A549 (cell line): ENCODE data around the gene CHIA. TPM values are rescaled to one million over a fixed set of nuclear protein-coding genes. Genes with fewer than 3 reads are reported as not detected.

Experiments
- ATAC-seq, 2 experiments: fragments of 200-7000 bp in 1 of 2; fragments of >200 bp in 1 of 2; cut with Nextera tagmentation in 1 of 2; cut with Tn5 transposase in 1 of 2; 3 replicates each; pipeline versions ENCODE4 v1.8.0 to v1.9.1; 2018 to 2020; ENCODE audit warnings: mild to moderate bottlenecking in 1 of 2, moderate library complexity in 1 of 2
- CTCF ChIA-PET: fragments of 300-600 bp; sonication (Branson Sonifier 250); formaldehyde crosslinking; extraction: SDS; loops from one replicate; lab custom pipeline; 2021; ENCODE audit warnings: antibody characterized with exemption, inconsistent platforms; lab: Yijun Ruan, JAX
- POLR2A ChIA-PET: fragments of 350-600 bp; formaldehyde crosslinking; extraction: SDS; loops from one replicate; lab custom pipeline; 2021; ENCODE audit warnings: antibody characterized with exemption, inconsistent platforms; lab: Yijun Ruan, JAX
- DNase-seq, 2 experiments: peaks; one replicate each; pipeline versions ENCODE4 v3.0.0 to v3.0.0-alpha.2; 2011 to 2016; ENCODE audit warnings: low read depth in 1 of 2, low spot score in 1 of 2
- FAIRE-seq: peaks from 2 replicates; lab custom pipeline; 2011; peaks lifted over from hg19 to GRCh38; lab: Jason Lieb, UNC
- H3K27ac ChIP-seq, 2 experiments: fragments of >200 bp; sonication (Bioruptor Twin); formaldehyde crosslinking; 3 replicates each; pipeline ENCODE4 v1.5.1; 2016 to 2017
- H3K4me1 ChIP-seq: fragments of >200 bp; sonication (Bioruptor Twin); formaldehyde crosslinking; 3 replicates; pipeline ENCODE4 v1.6.1; 2016
- H3K4me2 ChIP-seq: fragments of >200 bp; sonication (Bioruptor Twin); formaldehyde crosslinking; 3 replicates; pipeline ENCODE4 v1.6.1; 2016
- H3K4me3 ChIP-seq: fragments of >200 bp; sonication (Bioruptor Twin); formaldehyde crosslinking; 3 replicates; pipeline ENCODE4 v1.5.1; 2016
- H3K9me3 ChIP-seq: fragments of >200 bp; sonication (Bioruptor Twin); formaldehyde crosslinking; 3 replicates; pipeline ENCODE4 v1.6.1; 2016
- BHLHE40 ChIP-seq: IDR thresholded peaks from 2 replicates; pipeline ENCODE4 v1.6.1; 2012; ENCODE audit warnings: low read depth, low read length, inconsistent platforms
- CBX2 ChIP-seq: fragments of 200-600 bp; sonication (generic); IDR thresholded peaks from 2 replicates; pipeline ENCODE4 v1.6.1; 2016; ENCODE audit warnings: low read depth, mild to moderate bottlenecking, borderline replicate concordance
- CHD4 ChIP-seq: fragments of 200-600 bp; sonication (generic); IDR thresholded peaks from 2 replicates; pipeline ENCODE4 v1.6.1; 2016; ENCODE audit warnings: antibody characterized with exemption, mild to moderate bottlenecking, borderline replicate concordance
- ELK1 ChIP-seq: fragments of 150-350 bp; IDR thresholded peaks from 2 replicates; pipeline ENCODE4 v1.6.1; 2014; ENCODE audit warnings: low read depth, mild to moderate bottlenecking, low read length
- ESRRA ChIP-seq: fragments of 150-350 bp; IDR thresholded peaks from 2 replicates; pipeline ENCODE4 v1.6.1; 2014; ENCODE audit warnings: mild to moderate bottlenecking, low read length, borderline replicate concordance
- FOSB ChIP-seq: fragments of 250-450 bp; sonication (Bioruptor Pico); IDR thresholded peaks from 2 replicates; pipeline ENCODE4 v1.5.0; 2020; ENCODE audit warnings: mild to moderate bottlenecking, moderate library complexity
- HOXA7 ChIP-seq: fragments of 250-450 bp; sonication (Bioruptor Pico); IDR thresholded peaks from 2 replicates; pipeline ENCODE4 v1.5.0; 2020; ENCODE audit warnings: mild to moderate bottlenecking, moderate library complexity
- HOXB13 ChIP-seq: fragments of 250-450 bp; sonication (Bioruptor Pico); IDR thresholded peaks from 2 replicates; pipeline ENCODE4 v1.5.0; 2020; ENCODE audit warnings: low read depth, mild to moderate bottlenecking, moderate library complexity
- JUN ChIP-seq, 2 experiments: fragments of >200 bp; sonication (Bioruptor Twin); formaldehyde crosslinking; IDR thresholded peaks; 2 replicates in 1 of 2; 3 replicates in 1 of 2; pipeline ENCODE4 v1.6.1; 2016 to 2017
- JUNB ChIP-seq: fragments of >200 bp; sonication (Bioruptor Twin); formaldehyde crosslinking; IDR thresholded peaks from 2 replicates; pipeline ENCODE4 v1.6.1; 2016
- KDM1A ChIP-seq: fragments of 200-600 bp; sonication (generic); IDR thresholded peaks from 2 replicates; pipeline ENCODE4 v1.6.1; 2016; ENCODE audit warnings: low read depth, mild to moderate bottlenecking
- MYC ChIP-seq: IDR thresholded peaks from 2 replicates; pipeline ENCODE4 v1.6.1; 2012; ENCODE audit warnings: mild to moderate bottlenecking, inconsistent platforms, low read length, improper control_type of control experiment, borderline replicate concordance
- NPAS2 ChIP-seq: fragments of 250-450 bp; sonication (Bioruptor Pico); IDR thresholded peaks from 2 replicates; pipeline ENCODE4 v1.8.0; 2022; ENCODE audit warnings: mild to moderate bottlenecking, moderate library complexity, borderline replicate concordance
- POLR2A ChIP-seq: IDR thresholded peaks from 2 replicates; pipeline ENCODE4 v1.6.1; 2012; ENCODE audit warnings: mild to moderate bottlenecking, low read length
- SREBF2 ChIP-seq: fragments of 450-650 bp; IDR thresholded peaks from 2 replicates; pipeline ENCODE4 v1.6.1; 2014; ENCODE audit warnings: mild to moderate bottlenecking, moderate library complexity
- WGBS: methylation state at CpG from one replicate; pipeline ENCODE4 v1.1.6; 2017; ENCODE audit errors: missing lambda C conversion rate; 5-methylcytosine and 5-hydroxymethylcytosine counted together
- polyA minus RNA-seq: library from RNA; depleted of rRNA, polyadenylated mRNA; stranded (reverse); fragments of >200 nt; gene quantifications from 2 replicates; pipeline ENCODE4 v1.2.3, GENCODE V29; 2011; rRNA and poly(A)+ RNA removed
- polyA plus RNA-seq, 4 experiments: library from polyadenylated mRNA; depleted of rRNA in 3 of 4; stranded (reverse); fragments of >200 nt; fragmentation: RNase III in 1 of 4; extraction: RNeasy Plus Mini Kit Qiagen cat#74134 plus additional on column Dnase treatment in 1 of 4; gene quantifications; 2 replicates in 3 of 4; 3 replicates in 1 of 4; pipeline ENCODE4 v1.2.3, GENCODE V29; 2011 to 2017
- TF ChIP-seq, protein P1 (sequence below): fragments of 200-600 bp; sonication (generic); IDR thresholded peaks from 2 replicates; pipeline ENCODE4 v1.6.1; 2016; ENCODE audit warnings: antibody characterized with exemption, mild to moderate bottlenecking, moderate library complexity

CHIA gene
- polyA plus RNA-seq (2011; rRNA removed), result not detected in 2 replicates
- polyA plus RNA-seq (2012; cell fraction: cytosol; rRNA removed), result not detected in 2 replicates
- not detected in 2 replicates for polyA plus RNA-seq (2012; cell fraction: nucleus; rRNA removed)
- not detected in 3 replicates for polyA plus RNA-seq (2017; fragmentation: RNase III; extraction: RNeasy Plus Mini Kit Qiagen cat#74134 plus additional on column Dnase treatment)
- not detected in 2 replicates for polyA minus RNA-seq

GRCh38 chr1:111290630-111291029, at the start of gene CHIA:
TSS of gene CHIA (plus strand) at chr1:111290851. CDS start at chr1:111310468, 19,617 bp downstream.
- Histone ChIP-seq H3K27ac (no peak within 1 kb of the TSS), H3K4me1 (no peaks in the 10 kb centered on the region), H3K4me3 (no peak within 1 kb of the TSS), H3K4me2 (no peak within 1 kb of the TSS), H3K9me3 (no peaks in the 10 kb centered on the region)
- POLR2A ChIA-PET, result no interaction called here
- FAIRE-seq (no peak), DNase-seq (no peak), ATAC-seq (no peak)
- WGBS, result 19% methylated on average over 7 of the region's 7 CpGs
- CTCF ChIA-PET, result no interaction called here
- TF ChIP-seq ELK1, result no peak
- TF ChIP-seq HOXA7 (CRISPR knock-in tag), result no peak
- TF ChIP-seq, protein P1, sequence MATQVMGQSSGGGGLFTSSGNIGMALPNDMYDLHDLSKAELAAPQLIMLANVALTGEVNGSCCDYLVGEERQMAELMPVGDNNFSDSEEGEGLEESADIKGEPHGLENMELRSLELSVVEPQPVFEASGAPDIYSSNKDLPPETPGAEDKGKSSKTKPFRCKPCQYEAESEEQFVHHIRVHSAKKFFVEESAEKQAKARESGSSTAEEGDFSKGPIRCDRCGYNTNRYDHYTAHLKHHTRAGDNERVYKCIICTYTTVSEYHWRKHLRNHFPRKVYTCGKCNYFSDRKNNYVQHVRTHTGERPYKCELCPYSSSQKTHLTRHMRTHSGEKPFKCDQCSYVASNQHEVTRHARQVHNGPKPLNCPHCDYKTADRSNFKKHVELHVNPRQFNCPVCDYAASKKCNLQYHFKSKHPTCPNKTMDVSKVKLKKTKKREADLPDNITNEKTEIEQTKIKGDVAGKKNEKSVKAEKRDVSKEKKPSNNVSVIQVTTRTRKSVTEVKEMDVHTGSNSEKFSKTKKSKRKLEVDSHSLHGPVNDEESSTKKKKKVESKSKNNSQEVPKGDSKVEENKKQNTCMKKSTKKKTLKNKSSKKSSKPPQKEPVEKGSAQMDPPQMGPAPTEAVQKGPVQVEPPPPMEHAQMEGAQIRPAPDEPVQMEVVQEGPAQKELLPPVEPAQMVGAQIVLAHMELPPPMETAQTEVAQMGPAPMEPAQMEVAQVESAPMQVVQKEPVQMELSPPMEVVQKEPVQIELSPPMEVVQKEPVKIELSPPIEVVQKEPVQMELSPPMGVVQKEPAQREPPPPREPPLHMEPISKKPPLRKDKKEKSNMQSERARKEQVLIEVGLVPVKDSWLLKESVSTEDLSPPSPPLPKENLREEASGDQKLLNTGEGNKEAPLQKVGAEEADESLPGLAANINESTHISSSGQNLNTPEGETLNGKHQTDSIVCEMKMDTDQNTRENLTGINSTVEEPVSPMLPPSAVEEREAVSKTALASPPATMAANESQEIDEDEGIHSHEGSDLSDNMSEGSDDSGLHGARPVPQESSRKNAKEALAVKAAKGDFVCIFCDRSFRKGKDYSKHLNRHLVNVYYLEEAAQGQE, result no peak
- TF ChIP-seq SREBF2, result no peak
- no peak for TF ChIP-seq CHD4
- no peak for TF ChIP-seq BHLHE40
- no peak for TF ChIP-seq NPAS2 (CRISPR knock-in tag)
- no peak for TF ChIP-seq HOXB13 (CRISPR knock-in tag)
- TF ChIP-seq POLR2A, result no peak
- no peak for TF ChIP-seq JUN (IDR thresholded peaks at IDR 0.05)
- no peak for TF ChIP-seq KDM1A
- no peak for TF ChIP-seq FOSB (CRISPR knock-in tag)
- TF ChIP-seq ESRRA, result no peak
- no peak for TF ChIP-seq MYC
- no peak for TF ChIP-seq CBX2

DNA sequence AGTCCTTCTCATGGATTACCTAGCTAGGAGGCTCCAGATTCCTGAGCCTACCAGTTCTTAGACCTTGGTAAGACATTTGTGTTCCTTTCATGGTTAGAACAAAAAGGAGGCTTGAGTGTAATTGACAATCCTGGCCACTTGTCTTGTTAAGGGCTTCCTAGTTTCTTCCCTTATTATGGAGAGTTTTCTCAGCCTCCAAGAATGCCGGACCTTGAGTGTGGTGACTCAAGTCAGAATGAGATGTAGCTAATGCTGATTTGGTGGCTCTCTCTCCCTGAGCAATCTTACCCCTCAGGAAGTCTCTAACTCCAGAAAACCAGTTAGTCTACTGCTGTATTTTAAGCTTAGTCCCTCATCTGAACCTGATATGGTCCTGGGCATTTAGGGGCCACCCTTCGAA, 48.9 kb upstream of the CHIA start:
- Histone ChIP-seq H3K4me2 (no peak overlapping the region), H3K4me3 (no peak overlapping the region), H3K4me1 (no peaks in the 10 kb centered on the region), H3K27ac (no peak overlapping the region), H3K9me3 (no peaks in the 10 kb centered on the region)
- FAIRE-seq (no peak), ATAC-seq (no peak), DNase-seq (no peak)
- TF ChIP-seq, protein P1, result no peak
- TF ChIP-seq JUNB, result no peak
- CTCF ChIA-PET, result no interaction called here
- POLR2A ChIA-PET, result no interaction called here
- WGBS, result 11% methylated on average over 2 of the region's 2 CpGs
